Epithelial cell of proximal tubule (primary cell): Measurements from ENCODE around the gene IGFALS. TPM values are rescaled to one million over a fixed set of nuclear protein-coding genes. Genes with fewer than 3 reads are reported as not detected.

Experiments
- DNase-seq: peaks from one replicate; pipeline ENCODE4 v3.0.0-alpha.2; 2011; ENCODE audit warnings: low read depth
- H3K4me3 ChIP-seq: 2 replicates; pipeline ENCODE4 v1.5.1; 2011; ENCODE audit warnings: low read depth, mild to moderate bottlenecking, low read length
- total RNA-seq: library from RNA; depleted of rRNA; stranded (reverse); fragments of >200 nt; gene quantifications from 2 replicates; pipeline ENCODE4 v1.2.3, GENCODE V29; 2015
- TF ChIP-seq, protein P1 (sequence below): conservative IDR thresholded peaks from 2 replicates; pipeline ENCODE4 v1.5.1; 2012; ENCODE audit warnings: low read depth, mild to moderate bottlenecking, low read length

IGFALS gene
- total RNA-seq, 1 donor from 2014 or later = 2.6 TPM

DNA sequence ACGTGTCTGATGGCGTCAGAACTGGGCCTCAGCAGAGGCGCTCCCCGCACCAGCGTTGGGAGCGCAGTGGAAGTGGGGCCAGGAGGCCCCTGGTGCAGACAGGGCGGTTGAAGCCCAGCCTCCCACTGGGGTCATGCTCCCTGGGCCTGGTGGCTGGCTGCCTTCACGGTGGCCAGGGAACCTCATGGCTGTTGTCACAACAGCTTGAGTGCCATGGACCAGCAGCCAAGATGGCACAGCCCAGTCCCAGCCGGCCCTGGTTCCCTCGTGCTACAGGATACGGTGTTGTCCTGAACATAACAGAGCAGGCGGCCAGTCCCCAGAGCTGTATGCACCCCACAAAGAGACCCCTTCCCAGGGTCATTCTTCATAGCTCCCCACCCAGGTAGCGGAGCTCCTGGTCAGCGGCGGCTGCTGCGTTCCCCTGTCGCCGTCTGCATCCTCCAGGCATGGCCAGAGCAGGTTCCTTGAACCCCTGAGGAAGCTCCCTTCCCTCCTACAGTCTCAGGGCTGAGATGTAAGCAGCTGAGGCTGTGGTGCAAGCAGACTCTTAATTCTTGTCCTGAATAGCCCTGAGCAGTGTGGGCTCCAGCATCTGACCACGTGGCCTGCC lies 51.8 kb downstream of the IGFALS start:
- no peak overlapping the region for H3K4me3 ChIP-seq
- TF ChIP-seq, protein P1, sequence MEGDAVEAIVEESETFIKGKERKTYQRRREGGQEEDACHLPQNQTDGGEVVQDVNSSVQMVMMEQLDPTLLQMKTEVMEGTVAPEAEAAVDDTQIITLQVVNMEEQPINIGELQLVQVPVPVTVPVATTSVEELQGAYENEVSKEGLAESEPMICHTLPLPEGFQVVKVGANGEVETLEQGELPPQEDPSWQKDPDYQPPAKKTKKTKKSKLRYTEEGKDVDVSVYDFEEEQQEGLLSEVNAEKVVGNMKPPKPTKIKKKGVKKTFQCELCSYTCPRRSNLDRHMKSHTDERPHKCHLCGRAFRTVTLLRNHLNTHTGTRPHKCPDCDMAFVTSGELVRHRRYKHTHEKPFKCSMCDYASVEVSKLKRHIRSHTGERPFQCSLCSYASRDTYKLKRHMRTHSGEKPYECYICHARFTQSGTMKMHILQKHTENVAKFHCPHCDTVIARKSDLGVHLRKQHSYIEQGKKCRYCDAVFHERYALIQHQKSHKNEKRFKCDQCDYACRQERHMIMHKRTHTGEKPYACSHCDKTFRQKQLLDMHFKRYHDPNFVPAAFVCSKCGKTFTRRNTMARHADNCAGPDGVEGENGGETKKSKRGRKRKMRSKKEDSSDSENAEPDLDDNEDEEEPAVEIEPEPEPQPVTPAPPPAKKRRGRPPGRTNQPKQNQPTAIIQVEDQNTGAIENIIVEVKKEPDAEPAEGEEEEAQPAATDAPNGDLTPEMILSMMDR = no peak
- DNase-seq = no peak

DNA sequence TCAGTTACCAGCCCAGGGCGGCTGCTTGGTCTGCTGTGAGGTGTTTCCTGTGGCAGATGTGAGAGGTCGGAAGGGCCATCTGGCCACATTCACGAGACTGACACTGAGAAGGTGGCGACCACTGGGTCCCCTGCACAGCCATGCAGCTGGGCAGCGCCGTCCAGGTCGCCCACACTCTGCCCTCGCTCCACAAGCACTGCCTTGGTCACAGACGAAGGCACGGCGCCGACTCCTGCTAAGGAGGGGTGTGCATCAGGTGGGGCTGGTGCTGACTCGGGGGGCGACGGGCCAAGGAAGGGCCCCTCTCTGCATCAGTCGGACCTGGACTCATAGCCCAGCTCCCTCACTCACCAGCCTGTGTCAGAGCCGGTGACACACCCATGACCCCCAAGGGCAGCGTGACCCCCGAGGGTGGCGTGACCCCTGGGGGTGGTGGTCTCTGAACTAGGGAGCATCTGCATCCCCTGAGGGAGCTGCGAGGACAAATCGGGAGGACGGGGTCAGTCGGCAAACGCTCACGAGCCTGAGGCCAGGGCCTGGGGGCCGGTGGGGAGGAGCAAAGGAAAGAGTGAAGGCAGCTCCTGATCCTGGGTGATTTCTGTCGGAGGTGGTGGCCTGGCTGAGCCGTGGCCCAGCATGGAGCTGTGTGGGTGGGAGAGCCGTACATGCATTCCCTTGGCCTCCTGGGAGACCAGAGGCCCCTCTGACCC lies 52.6 kb downstream of the IGFALS start:
- no peak for DNase-seq
- TF ChIP-seq, protein P1 = no peak
- H3K4me3 ChIP-seq = no peak overlapping the region

Other genes starting within 250 kb of the IGFALS start
- gene IFT140, start 181.6 kb downstream of the IGFALS start, total RNA-seq = 4.6 and 12.5 TPM in 2 replicates
- gene CRAMP1, start 181.3 kb downstream of the IGFALS start, total RNA-seq = 6.9 and 8.0 TPM in 2 replicates
- gene JPT2, start 115.4 kb downstream of the IGFALS start, total RNA-seq = 119 and 226 TPM in 2 replicates
- 22.0 and 37.5 TPM in 2 replicates for gene MAPK8IP3, start 87.5 kb downstream of the IGFALS start, total RNA-seq
- gene NME3, start 22.2 kb downstream of the IGFALS start, total RNA-seq = 50.5 and 63.2 TPM in 2 replicates
- 7.5 and 14.0 TPM in 2 replicates for gene EME2, start 20.9 kb downstream of the IGFALS start, total RNA-seq
- 167 and 227 TPM in 2 replicates for gene MRPS34, start 20.6 kb downstream of the IGFALS start, total RNA-seq
- 35.0 and 57.9 TPM in 2 replicates for gene SPSB3, start 11.1 kb downstream of the IGFALS start, total RNA-seq
- 111 and 138 TPM in 2 replicates for gene NUBP2, start 10.7 kb downstream of the IGFALS start, total RNA-seq
- 83.7 and 87.3 TPM in 2 replicates for gene HAGH, start 33.1 kb upstream of the IGFALS start, total RNA-seq
- gene FAHD1, start 33.5 kb upstream of the IGFALS start, total RNA-seq = 47.7 and 59.2 TPM in 2 replicates
- 2.1 and 6.4 TPM in 2 replicates for gene MEIOB, start 78.5 kb upstream of the IGFALS start, total RNA-seq
- gene HS3ST6, start 124.7 kb upstream of the IGFALS start, total RNA-seq = not detected in 2 replicates
- 8.6 and 22.0 TPM in 2 replicates for gene MSRB1, start 149.5 kb upstream of the IGFALS start, total RNA-seq
- not detected in 2 replicates for gene RPL3L, start 161.0 kb upstream of the IGFALS start, total RNA-seq
- 236 and 407 TPM in 2 replicates for gene NDUFB10, start 165.8 kb upstream of the IGFALS start, total RNA-seq
- 2,813 and 2,878 TPM in 2 replicates for gene RPS2, start 171.1 kb upstream of the IGFALS start, total RNA-seq
- not detected in 2 replicates for gene RNF151, start 173.2 kb upstream of the IGFALS start, total RNA-seq
- 108 and 127 TPM in 2 replicates for gene TBL3, start 178.3 kb upstream of the IGFALS start, total RNA-seq
- 0.94 and 1.2 TPM in 2 replicates for gene NOXO1, start 187.8 kb upstream of the IGFALS start, total RNA-seq
- gene GFER, start 190.5 kb upstream of the IGFALS start, total RNA-seq = 21.5 and 36.3 TPM in 2 replicates
- gene SYNGR3, start 196.3 kb upstream of the IGFALS start, total RNA-seq = 8.5 and 22.0 TPM in 2 replicates
- gene ZNF598, start 216.1 kb upstream of the IGFALS start, total RNA-seq = 48.8 and 66.9 TPM in 2 replicates
- gene NPW, start 226.1 kb upstream of the IGFALS start, total RNA-seq = 0.46 and 2.4 TPM in 2 replicates
- 29.9 and 42.2 TPM in 2 replicates for gene NHERF2, start 233.2 kb upstream of the IGFALS start, total RNA-seq